ENCODE measurements around the gene PRMT5.

DNA sequence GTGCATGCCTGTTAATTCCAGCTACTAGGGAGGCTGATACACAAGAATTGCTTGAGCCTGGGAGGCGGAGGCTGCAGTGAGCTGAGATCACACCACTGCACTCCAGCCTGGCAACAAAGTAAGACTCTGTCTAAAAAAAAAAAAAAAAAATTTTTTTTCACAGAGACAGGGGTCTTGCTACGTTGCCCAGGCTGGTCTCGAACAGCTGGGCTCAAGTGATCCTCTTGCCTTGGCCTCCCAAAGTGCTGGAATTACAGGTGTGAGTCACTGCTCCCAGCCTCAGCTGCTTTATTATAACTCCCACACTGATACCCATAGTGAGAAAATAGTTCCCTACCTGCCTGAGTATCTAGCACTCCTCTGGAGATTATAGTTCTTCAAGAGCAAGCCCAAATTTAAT, 16.5 kb upstream of the PRMT5 start:
- TF ChIP-seq, protein P1, sequence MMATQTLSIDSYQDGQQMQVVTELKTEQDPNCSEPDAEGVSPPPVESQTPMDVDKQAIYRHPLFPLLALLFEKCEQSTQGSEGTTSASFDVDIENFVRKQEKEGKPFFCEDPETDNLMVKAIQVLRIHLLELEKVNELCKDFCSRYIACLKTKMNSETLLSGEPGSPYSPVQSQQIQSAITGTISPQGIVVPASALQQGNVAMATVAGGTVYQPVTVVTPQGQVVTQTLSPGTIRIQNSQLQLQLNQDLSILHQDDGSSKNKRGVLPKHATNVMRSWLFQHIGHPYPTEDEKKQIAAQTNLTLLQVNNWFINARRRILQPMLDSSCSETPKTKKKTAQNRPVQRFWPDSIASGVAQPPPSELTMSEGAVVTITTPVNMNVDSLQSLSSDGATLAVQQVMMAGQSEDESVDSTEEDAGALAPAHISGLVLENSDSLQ (IDR thresholded peaks at IDR 0.05), result no peak
- TF ChIP-seq SUZ12 (IDR thresholded peaks at IDR 0.05) (no peak), ELF4 (IDR thresholded peaks at IDR 0.05) (no peak), FOXM1 (IDR thresholded peaks at IDR 0.05; ENCODE audit: borderline replicate concordance) (no peak)

Data from HEK293T (cell line).